Measurements from ENCODE around the gene PRDM10.
"Not testable (repeated sequence)": the region's sequence is repeated elsewhere in the genome, so short reads cannot be mapped to it uniquely, and the experiment has no call there.

PRDM10 gene

GRCh38 chr11:129967996-129968395, 34.6 kb downstream of the PRDM10 start:
- no peaks in the 10 kb centered on the region for H3K4me1 ChIP-seq (ENCODE audit: control insufficient read depth in 1 of 2, insufficient read depth in 2 of 2, low read length in 2 of 2)
- no peak overlapping the region for H3K27ac ChIP-seq (ENCODE audit: low read depth, low read length)
- H3K36me3 ChIP-seq (ENCODE audit: control insufficient read depth in 1 of 2, insufficient read depth in 2 of 2, low read length in 2 of 2) = no peaks in the 10 kb centered on the region
- H3K27me3 ChIP-seq (ENCODE audit: control insufficient read depth in 1 of 2, insufficient read depth in 2 of 2, low read length in 2 of 2) = no peaks in the 10 kb centered on the region
- H3K9ac ChIP-seq (ENCODE audit: low read depth in 1 of 2, low read length in 2 of 2) = no peak overlapping the region
- H3K4me3 ChIP-seq (ENCODE audit: low read depth in 1 of 2, low read length in 2 of 2) = no peak overlapping the region
- no peaks in the 10 kb centered on the region for H3K9me3 ChIP-seq (ENCODE audit: control insufficient read depth in 1 of 2, low read length in 2 of 2)

GRCh38 chr11:129965248-129965647, 37.4 kb downstream of the PRDM10 start:
- H3K9ac ChIP-seq (ENCODE audit: low read depth in 1 of 2, low read length in 2 of 2) = no peak overlapping the region
- no peaks in the 10 kb centered on the region for H3K9me3 ChIP-seq (ENCODE audit: control insufficient read depth in 1 of 2, low read length in 2 of 2)
- H3K4me1 ChIP-seq (ENCODE audit: control insufficient read depth in 1 of 2, insufficient read depth in 2 of 2, low read length in 2 of 2) = no peaks in the 10 kb centered on the region
- no peak overlapping the region for H3K27ac ChIP-seq (ENCODE audit: low read depth, low read length)
- H3K36me3 ChIP-seq (ENCODE audit: control insufficient read depth in 1 of 2, insufficient read depth in 2 of 2, low read length in 2 of 2) = peaks cover 0 to 6% of the 10 kb centered on the region in 2 donors
- H3K27me3 ChIP-seq (ENCODE audit: control insufficient read depth in 1 of 2, insufficient read depth in 2 of 2, low read length in 2 of 2) = no peaks in the 10 kb centered on the region
- H3K4me3 ChIP-seq (ENCODE audit: low read depth in 1 of 2, low read length in 2 of 2) = no peak overlapping the region

- Histone ChIP-seq H3K9ac (ENCODE audit: low read depth in 1 of 2, low read length in 2 of 2) (no peak overlapping the region), H3K27ac (ENCODE audit: low read depth, low read length) (no peak overlapping the region), H3K4me3 (ENCODE audit: low read depth in 1 of 2, low read length in 2 of 2) (no peak overlapping the region), H3K9me3 (ENCODE audit: control insufficient read depth in 1 of 2, low read length in 2 of 2) (no peaks in the 10 kb centered on the region), H3K36me3 (ENCODE audit: control insufficient read depth in 1 of 2, insufficient read depth in 2 of 2, low read length in 2 of 2) (peaks cover 7 to 15% of the 10 kb centered on the region in 2 donors), H3K4me1 (ENCODE audit: control insufficient read depth in 1 of 2, insufficient read depth in 2 of 2, low read length in 2 of 2) (no peaks in the 10 kb centered on the region), H3K27me3 (ENCODE audit: control insufficient read depth in 1 of 2, insufficient read depth in 2 of 2, low read length in 2 of 2) (no peaks in the 10 kb centered on the region)
Observed at GRCh38 chr11:129960216-129961214, 42.1 kb downstream of the PRDM10 start.

DNA sequence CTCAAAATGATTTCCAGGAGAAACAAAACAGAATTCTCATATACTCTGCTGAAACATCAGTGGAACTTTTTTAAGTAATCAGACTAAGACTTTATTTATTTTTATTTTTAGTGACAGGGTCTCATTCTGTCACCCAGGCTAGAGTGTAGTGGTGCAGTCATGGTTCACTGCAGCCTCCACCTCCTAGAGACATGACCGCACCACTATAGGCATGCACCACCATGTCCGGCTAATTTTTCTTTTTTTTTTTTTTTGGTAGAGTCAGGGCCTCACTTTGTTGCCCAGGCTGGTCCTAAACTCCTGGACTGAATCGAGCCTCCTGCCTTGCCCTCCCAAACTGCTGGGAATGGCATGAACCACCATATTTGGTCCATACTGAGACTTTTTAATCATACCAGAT, 42.9 kb downstream of the PRDM10 start:
- no peaks in the 10 kb centered on the region for H3K27me3 ChIP-seq (ENCODE audit: control insufficient read depth in 1 of 2, insufficient read depth in 2 of 2, low read length in 2 of 2)
- H3K36me3 ChIP-seq (ENCODE audit: control insufficient read depth in 1 of 2, insufficient read depth in 2 of 2, low read length in 2 of 2) = peaks cover 7 to 15% of the 10 kb centered on the region in 2 donors
- H3K4me3 ChIP-seq (ENCODE audit: low read depth in 1 of 2, low read length in 2 of 2) = no peak overlapping the region
- no peaks in the 10 kb centered on the region for H3K4me1 ChIP-seq (ENCODE audit: control insufficient read depth in 1 of 2, insufficient read depth in 2 of 2, low read length in 2 of 2)
- no peak overlapping the region for H3K9ac ChIP-seq (ENCODE audit: low read depth in 1 of 2, low read length in 2 of 2)
- H3K27ac ChIP-seq (ENCODE audit: low read depth, low read length) = no peak overlapping the region
- H3K9me3 ChIP-seq (ENCODE audit: control insufficient read depth in 1 of 2, low read length in 2 of 2) = no peaks in the 10 kb centered on the region

GRCh38 chr11:129955282-129955681, 47.4 kb downstream of the PRDM10 start:
- H3K36me3 ChIP-seq (ENCODE audit: control insufficient read depth in 1 of 2, insufficient read depth in 2 of 2, low read length in 2 of 2) = peaks cover 7 to 9% of the 10 kb centered on the region in 2 donors
- no peaks in the 10 kb centered on the region for H3K9me3 ChIP-seq (ENCODE audit: control insufficient read depth in 1 of 2, low read length in 2 of 2)
- no peaks in the 10 kb centered on the region for H3K27me3 ChIP-seq (ENCODE audit: control insufficient read depth in 1 of 2, insufficient read depth in 2 of 2, low read length in 2 of 2)
- peaks cover 0 to 5% of the 10 kb centered on the region in 2 donors for H3K4me1 ChIP-seq (ENCODE audit: control insufficient read depth in 1 of 2, insufficient read depth in 2 of 2, low read length in 2 of 2)
- H3K9ac ChIP-seq (ENCODE audit: low read depth in 1 of 2, low read length in 2 of 2) = no peak overlapping the region
- no peak overlapping the region for H3K27ac ChIP-seq (ENCODE audit: low read depth, low read length)
- no peak overlapping the region for H3K4me3 ChIP-seq (ENCODE audit: low read depth in 1 of 2, low read length in 2 of 2)

DNA sequence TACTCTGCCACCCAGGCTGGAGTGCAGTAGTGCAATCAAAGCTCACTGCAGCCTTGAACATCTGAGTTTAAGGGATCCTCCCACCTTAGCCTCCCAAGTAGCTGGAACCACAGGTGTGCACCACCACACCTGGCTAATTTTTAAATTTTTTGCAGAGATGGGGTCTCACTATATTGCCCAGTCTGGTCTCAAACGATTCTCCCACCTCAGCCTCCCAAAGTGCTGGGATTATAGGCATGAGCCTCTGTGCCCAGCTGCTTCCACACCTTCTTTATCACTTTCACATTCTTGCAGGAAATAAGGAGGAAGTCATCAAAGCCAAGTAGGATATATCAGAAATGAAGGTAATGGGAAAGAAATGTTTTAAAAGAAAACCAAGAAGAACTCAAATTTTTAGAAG, 47.9 kb downstream of the PRDM10 start:
- not testable (repeated sequence) for H3K27me3 ChIP-seq (ENCODE audit: control insufficient read depth in 1 of 2, insufficient read depth in 2 of 2, low read length in 2 of 2); H3K36me3 ChIP-seq (ENCODE audit: control insufficient read depth in 1 of 2, insufficient read depth in 2 of 2, low read length in 2 of 2); H3K27ac ChIP-seq (ENCODE audit: low read depth, low read length); H3K4me1 ChIP-seq (ENCODE audit: control insufficient read depth in 1 of 2, insufficient read depth in 2 of 2, low read length in 2 of 2); H3K9me3 ChIP-seq (ENCODE audit: control insufficient read depth in 1 of 2, low read length in 2 of 2); H3K9ac ChIP-seq (ENCODE audit: low read depth in 1 of 2, low read length in 2 of 2); H3K4me3 ChIP-seq (ENCODE audit: low read depth in 1 of 2, low read length in 2 of 2)

DNA sequence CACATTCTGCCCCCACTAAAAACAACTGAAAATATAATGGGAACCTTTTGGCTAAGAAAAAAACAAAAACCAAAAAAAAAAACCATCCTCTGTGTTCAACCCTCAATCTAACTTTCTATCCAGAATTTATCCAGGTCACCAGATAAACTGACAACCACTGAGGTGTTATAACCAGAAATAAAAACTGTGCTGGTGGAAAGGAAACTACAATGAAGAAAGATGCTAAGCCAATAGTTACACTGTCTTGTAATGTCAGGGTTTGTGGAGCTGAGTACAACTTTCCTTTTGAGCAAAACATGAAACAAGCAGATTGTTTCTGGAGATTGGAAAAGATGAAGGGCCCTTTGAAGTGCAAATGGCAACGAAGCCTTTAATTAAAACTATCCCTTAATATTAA, 50.8 kb downstream of the PRDM10 start:
- H3K9ac ChIP-seq (ENCODE audit: low read depth in 1 of 2, low read length in 2 of 2) = no peak overlapping the region
- H3K27me3 ChIP-seq (ENCODE audit: control insufficient read depth in 1 of 2, insufficient read depth in 2 of 2, low read length in 2 of 2) = no peaks in the 10 kb centered on the region
- H3K27ac ChIP-seq (ENCODE audit: low read depth, low read length) = no peak overlapping the region
- H3K36me3 ChIP-seq (ENCODE audit: control insufficient read depth in 1 of 2, insufficient read depth in 2 of 2, low read length in 2 of 2) = peaks cover 0 to 8% of the 10 kb centered on the region in 2 donors
- no peak overlapping the region for H3K4me3 ChIP-seq (ENCODE audit: low read depth in 1 of 2, low read length in 2 of 2)
- H3K9me3 ChIP-seq (ENCODE audit: control insufficient read depth in 1 of 2, low read length in 2 of 2) = no peaks in the 10 kb centered on the region
- peaks cover 0 to 7% of the 10 kb centered on the region in 2 donors for H3K4me1 ChIP-seq (ENCODE audit: control insufficient read depth in 1 of 2, insufficient read depth in 2 of 2, low read length in 2 of 2)

DNA sequence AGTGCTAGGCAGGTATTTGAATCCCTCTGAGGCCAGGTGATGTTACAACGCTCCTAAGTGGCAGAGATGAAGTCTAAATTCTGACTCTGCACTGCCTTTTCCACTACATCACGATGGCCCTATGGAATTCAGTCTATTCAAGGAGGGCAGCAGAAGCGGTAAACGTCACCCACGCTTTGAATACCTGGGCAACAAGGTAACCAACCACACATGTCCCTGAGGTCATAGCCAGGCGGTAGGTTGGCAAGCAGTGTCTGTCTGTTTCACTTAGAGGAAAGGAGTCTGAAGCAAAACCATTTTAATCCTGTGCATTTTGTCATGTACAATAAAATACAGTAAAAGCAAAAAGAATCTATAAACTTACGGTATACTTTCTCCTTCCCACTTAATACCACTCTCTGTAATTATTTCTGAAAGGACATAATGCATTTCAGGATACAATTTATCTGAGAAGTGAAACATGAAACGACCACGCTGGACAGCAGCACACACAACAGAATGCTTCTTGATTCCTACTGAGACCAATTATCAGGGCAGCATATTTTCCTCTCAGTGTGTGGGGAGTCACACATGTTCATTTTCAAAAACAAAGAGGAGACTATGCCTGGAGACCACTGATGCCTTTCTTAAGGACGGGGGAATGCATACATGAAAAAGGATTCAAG, 51.3 kb downstream of the PRDM10 start:
- H3K36me3 ChIP-seq (ENCODE audit: control insufficient read depth in 1 of 2, insufficient read depth in 2 of 2, low read length in 2 of 2) = peaks cover under 1 to 10% of the 10 kb centered on the region in 2 donors
- no peak overlapping the region for H3K27ac ChIP-seq (ENCODE audit: low read depth, low read length)
- peaks cover 0 to 7% of the 10 kb centered on the region in 2 donors for H3K4me1 ChIP-seq (ENCODE audit: control insufficient read depth in 1 of 2, insufficient read depth in 2 of 2, low read length in 2 of 2)
- H3K9me3 ChIP-seq (ENCODE audit: control insufficient read depth in 1 of 2, low read length in 2 of 2) = no peaks in the 10 kb centered on the region
- no peaks in the 10 kb centered on the region for H3K27me3 ChIP-seq (ENCODE audit: control insufficient read depth in 1 of 2, insufficient read depth in 2 of 2, low read length in 2 of 2)
- H3K9ac ChIP-seq (ENCODE audit: low read depth in 1 of 2, low read length in 2 of 2) = no peak overlapping the region
- H3K4me3 ChIP-seq (ENCODE audit: low read depth in 1 of 2, low read length in 2 of 2) = no peak overlapping the region

- no peaks in the 10 kb centered on the region for H3K27me3 ChIP-seq (ENCODE audit: control insufficient read depth in 1 of 2, insufficient read depth in 2 of 2, low read length in 2 of 2)
- peaks cover 3 to 13% of the 10 kb centered on the region in 2 donors for H3K36me3 ChIP-seq (ENCODE audit: control insufficient read depth in 1 of 2, insufficient read depth in 2 of 2, low read length in 2 of 2)
- H3K9ac ChIP-seq (ENCODE audit: low read depth in 1 of 2, low read length in 2 of 2) = no peak overlapping the region
- peak overlapping the region; percentile 45 for H3K27ac ChIP-seq (ENCODE audit: low read depth, low read length)
- no peaks in the 10 kb centered on the region for H3K9me3 ChIP-seq (ENCODE audit: control insufficient read depth in 1 of 2, low read length in 2 of 2)
- H3K4me3 ChIP-seq (ENCODE audit: low read depth in 1 of 2, low read length in 2 of 2) = no peak overlapping the region
- peaks cover 0 to 7% of the 10 kb centered on the region in 2 donors for H3K4me1 ChIP-seq (ENCODE audit: control insufficient read depth in 1 of 2, insufficient read depth in 2 of 2, low read length in 2 of 2)
Observed at GRCh38 chr11:129950101-129951091, 52.2 kb downstream of the PRDM10 start.

Measured in duodenal mucosa (tissue), 2 donors.